COLO668 (cell line): ENCODE data around the gene ARHGAP4.

Experiments
- DNase-seq: peaks from one replicate; lab custom pipeline; 2025; ENCODE audit not compliant: unreplicated experiment; lab: John Stamatoyannopoulos, UW

ARHGAP4 gene

DNA sequence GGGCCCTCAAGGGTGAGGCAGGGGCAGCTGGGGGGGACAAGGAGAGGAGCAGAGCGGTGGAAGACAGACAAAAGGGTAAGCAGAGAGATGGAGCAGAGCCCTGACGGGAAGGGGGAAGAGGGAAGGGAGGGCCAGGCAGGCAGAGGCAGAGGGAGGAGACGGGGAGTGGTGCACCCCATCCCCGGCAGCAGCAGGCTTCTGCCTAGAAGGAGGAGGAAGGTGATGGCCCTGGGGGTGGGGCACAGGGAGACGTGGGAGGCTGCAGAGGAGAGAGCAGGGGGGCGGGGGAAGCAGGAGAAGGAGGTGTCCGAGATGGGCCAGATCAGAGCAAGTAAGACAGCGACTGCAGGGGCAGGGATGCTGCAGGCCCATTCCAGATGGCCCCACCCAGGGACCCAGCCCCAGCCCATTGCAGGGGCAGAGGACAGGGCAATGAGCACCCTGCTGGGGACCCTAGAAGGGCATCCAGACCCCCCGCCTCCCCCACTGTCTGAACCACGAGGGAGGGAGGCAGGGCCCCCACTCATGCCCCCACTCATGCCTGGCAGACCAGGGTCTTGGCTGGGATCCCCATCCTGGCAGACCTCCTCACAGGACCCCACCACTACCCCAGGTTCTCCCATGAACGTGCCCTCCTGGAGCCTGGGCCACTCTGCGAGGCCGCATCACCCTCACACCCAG is 42.8 kb downstream of the ARHGAP4 start:
- no peak for DNase-seq

DNA sequence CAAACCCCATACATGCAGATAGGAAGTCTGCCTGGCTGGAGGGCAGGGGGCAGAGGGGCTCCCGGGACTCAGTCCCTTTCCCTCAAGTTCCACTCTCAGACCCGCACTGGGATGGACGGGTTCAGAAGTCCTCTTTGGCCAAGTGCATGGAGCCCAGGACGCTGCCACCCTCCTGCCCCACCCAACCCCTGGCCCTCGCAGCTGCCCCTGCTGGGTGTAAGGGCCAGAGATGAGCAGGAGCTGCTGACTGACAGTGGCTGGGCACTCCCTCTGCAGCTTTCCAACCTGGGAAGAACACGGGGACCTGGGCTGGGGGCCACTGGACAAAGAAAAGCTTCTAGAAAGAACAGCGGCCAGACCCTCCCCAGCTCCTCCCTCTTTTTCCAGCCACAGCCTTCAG is 43.5 kb downstream of the ARHGAP4 start:
- DNase-seq, result no peak

DNA sequence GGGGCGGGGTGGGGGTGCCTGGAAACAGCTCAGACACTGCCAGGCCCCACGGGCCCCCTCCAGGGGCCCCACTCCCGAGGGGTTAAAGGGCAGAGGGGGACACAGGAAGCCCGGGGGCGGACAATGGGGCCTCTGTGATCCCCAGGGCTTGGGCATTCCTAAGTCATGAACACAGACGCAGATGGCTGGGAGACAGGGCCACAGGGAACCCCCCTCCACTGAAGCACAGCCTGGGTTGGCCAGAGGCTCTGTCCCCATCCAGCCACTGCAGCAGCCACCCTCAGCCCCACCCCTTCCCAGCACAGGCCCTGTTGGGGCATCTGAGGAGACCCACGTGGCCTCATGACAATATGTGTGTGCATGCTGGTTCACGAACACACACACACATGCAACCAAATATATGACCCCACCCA is 44.0 kb downstream of the ARHGAP4 start:
- no peak for DNase-seq

DNA sequence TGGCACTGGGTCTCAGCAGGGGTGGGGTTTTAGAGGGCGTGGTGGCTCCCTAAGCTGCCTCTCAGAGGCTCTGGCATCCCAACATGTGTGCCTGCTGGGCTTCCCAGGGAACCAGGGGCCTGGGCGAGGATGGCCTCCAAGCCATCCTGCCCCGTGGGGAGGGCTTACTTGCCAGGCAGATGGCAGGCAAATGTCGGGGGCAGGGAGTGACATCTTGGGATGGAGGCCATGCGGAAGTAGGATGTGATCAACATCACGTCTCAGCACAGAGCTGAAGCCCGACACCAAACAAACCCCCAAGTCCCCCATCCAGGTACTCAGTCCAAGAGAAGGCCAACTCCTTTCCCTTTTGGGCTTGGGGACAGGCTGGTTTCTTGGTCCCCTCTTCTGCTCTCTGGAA is 44.8 kb downstream of the ARHGAP4 start:
- no peak for DNase-seq

DNA sequence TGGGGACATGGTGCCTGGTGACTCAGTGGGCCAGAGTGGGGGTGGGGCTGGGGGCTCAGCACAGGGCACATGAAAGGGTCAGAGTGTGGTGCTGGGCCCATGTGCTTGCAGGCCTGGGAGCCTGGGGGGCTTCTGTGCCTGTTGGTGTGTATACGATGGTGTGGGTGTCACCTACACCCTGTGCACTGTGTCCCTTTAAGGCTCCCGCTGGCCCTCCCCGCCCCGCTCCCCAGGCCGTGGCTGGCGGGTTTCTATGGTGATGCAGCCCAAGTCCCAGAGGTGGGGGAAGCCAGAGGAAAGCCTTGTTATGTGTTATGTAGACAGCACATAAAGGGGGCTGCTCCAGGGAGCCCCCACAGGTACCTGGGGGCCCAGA is 45.6 kb downstream of the ARHGAP4 start:
- no peak for DNase-seq

DNA sequence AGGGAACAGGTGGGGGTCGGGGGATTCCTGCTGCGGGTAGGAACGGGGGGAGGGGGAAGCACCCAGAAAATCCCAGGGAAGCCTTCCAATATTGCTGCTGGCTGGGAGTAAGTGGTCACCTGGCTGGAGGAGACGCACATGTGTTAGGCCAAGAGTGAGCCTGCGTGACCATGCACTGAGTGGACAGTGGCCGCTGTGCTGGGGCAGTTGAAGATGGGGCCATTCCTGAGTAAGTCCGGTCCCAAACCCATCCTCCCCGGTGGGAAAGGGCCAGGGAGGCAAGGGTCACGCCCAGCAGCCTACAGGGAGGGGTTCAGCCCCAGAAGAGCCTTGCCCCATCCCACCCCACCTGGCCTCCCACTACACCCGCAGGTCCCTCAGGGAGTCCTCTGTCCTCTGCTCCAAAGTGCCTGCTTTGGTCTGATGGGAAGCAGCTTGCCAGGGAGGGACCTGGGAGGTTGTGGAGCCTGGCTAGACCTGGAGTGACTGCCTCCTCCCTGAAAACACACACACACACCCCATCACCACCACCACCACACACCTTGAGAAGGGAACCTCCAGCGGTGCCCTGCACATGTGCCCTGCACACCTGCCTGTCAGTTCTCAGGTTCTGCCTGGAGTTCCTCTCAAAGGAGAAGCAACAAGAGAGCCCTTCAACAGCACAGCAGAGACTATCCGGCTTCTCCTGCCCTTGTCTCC is 46.2 kb downstream of the ARHGAP4 start:
- no peak for DNase-seq

DNA sequence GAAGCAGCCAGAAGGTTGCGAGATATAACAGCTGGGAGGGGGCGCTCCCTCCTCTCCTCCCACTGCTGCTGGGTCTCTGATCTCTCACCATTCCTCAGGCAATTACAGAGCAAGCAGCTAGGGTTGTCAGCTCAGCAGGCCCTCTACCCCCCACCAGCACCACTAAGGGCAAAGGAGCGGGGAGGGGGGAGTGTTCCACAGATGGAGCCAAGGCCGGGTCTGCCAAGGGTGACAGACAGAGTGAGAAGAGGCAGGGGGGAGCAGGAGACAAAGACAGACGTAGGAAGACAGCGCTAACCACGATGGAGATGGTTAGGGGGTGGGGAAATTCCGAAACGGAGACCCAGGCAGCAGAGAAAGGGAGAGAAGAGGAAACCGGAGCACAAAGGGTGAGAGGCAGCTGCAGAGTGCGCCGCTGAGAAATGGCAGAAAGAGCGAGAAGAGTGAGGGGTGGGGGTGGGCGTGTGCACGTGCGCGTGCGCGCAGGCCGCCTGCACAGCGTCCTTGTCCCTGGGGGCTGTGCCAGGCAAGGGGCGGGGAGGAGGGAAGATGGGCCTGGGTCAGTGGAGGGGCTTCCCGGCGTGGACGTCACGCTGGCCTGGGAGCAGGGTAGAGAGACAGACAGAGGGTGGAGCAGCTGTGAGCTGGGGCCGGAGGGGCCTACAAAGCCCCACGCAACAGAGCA is 47.0 kb downstream of the ARHGAP4 start:
- no peak for DNase-seq

DNA sequence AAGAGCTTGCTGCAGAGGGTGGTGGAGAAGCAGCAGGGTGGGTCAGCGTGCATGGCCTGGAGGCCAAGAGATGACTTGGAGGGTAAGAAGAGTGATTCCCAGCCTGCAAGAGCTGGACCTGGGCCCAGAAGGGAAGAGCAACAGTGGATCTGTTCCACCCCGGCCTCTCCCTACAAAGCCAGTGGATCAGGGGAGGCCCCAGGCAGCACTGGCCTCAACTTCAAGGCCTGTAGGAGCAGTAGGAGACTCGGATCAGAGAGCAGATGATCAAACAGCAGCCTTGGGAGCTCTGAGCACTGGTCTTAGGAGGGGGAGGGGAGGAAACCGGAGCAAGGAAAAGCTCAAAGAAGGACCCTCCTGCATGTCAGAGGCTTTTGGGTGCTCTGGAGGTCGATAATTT is 47.7 kb downstream of the ARHGAP4 start:
- DNase-seq, result no peak

DNA sequence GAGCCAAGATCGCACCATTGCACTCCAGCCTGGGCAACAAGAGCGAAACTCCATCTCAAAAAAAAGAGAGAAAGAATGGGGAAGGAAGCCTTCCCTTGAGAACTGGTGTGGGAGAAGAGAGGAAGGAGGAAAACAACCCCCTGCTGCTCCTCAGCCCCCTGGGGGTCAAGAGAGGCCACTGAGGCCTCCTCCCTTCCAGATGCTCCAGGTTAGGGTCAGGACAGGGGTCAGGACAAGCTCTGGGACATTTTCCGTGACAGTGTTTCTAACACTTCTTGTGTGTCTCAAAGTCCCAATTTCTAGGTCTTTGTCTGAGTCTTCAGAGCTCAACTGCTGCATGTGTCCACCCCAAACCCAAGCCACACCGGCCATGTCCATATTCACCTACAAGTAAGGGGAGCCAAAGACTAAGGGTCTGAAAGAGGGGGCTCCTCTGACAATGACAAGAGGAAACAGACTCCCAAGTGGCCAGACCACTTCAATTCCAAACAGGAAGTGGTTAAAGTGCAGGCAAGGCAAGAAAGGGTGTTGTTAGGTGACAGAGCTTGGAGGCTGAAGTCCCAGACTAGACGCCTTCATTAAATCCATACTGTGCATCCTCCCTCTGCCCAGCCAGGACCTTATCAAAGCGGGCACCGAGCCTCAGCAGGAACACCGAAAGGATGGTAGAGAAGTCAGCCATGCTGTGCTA is 48.3 kb downstream of the ARHGAP4 start:
- no peak for DNase-seq

DNA sequence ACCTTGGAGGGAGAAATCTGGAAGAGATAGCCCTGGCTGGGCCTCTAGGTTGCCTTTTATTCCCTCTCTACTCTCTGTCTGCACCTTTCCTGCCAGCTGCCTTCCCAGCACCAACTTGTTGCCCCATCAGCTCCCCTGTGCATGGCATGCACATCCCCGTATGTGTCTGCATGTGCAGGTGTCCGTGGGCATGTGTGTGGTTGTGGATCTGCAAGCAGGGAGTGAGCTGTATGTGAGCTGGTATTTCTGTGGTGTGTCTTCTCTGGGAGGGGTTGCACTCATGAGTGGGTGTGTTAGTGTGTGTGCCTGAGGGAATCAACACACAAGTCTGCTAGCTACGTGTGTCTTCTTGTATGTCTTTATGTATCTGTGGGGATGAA is 50.0 kb downstream of the ARHGAP4 start:
- no peak for DNase-seq

DNA sequence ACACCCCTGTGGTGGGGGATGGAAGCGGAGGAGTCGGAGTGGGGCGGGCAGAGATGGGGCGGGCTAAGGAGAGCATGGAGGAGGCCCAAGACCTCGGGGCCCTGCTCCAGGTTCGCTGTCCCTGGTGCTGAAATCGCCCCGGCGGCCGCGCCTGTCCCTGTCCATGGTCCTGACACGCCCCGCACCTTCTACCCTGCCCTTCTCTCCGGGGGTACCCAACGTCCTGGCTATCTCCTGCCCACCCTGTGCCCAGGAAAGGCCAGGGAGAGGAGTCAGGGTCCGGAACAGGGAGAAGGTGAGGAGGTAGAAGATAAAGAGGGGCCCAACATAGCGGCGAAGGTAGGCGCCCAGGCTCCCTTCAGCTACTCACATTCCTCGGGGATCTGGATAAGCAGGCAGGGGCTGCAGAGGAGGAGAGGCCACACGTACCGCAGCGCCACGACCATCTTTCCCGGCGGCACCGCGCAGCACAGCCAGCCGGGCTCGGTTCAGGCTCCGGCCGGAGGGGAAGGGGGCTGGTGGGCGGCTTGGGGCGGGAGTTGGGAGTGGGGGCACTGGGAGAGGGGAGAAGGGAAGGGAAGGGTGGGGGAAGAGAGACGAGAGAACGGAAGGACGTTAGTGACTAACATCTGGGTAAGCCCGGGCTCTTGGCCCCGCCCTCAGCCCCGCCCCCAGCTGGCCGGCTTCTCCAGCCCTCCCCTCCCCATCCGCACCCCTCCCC is 50.5 kb downstream of the ARHGAP4 start:
- DNase-seq, result no peak

DNA sequence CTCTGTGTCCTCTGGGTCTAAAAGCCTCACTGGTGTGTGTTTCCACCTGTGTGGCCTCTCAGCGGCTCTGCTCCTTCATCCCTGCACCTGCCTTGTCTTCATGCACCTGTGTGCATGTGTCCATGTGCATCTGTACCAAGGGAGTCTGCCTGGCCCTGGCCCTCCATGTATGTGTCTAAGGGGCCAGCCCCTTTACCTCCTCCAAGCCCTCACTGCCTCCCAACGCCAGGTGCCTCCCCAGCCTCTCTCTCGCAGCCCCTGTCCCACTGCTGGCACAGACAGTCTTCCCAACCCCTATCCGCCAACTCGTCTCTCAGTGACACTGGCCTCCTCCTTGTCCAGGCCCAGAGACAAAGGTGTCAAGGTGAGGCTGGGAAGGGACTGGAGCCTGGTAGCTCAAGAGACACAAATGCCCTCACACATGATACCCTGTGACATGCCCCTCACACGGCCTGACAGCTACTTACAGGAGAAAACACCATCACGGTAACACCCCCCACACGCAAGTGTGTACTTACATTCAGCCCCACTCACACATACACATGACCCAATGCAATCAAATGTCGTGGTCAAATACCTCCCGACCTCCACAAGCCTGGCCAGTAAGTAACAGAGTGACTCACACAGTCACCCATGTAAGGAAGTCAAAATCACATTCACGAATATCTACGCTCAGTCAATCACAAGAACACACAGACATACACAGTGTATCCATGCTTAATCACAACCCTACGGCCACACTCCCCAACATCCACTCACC is 51.5 kb downstream of the ARHGAP4 start:
- DNase-seq, result no peak

DNA sequence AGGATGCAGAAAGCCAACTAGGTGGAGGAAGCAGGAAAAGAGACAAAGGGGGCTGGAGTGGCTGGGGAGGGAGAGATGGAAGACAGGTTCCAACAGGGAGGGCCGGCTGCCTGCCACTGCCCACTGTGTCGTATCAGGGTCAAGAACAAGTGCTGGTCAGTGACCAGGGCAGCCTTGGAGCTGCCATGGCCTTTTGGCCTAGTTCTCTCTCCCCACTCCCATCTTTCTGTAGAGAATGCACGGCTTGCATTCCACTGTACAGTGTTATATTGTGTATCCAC is 52.0 kb downstream of the ARHGAP4 start:
- DNase-seq, result no peak

DNA sequence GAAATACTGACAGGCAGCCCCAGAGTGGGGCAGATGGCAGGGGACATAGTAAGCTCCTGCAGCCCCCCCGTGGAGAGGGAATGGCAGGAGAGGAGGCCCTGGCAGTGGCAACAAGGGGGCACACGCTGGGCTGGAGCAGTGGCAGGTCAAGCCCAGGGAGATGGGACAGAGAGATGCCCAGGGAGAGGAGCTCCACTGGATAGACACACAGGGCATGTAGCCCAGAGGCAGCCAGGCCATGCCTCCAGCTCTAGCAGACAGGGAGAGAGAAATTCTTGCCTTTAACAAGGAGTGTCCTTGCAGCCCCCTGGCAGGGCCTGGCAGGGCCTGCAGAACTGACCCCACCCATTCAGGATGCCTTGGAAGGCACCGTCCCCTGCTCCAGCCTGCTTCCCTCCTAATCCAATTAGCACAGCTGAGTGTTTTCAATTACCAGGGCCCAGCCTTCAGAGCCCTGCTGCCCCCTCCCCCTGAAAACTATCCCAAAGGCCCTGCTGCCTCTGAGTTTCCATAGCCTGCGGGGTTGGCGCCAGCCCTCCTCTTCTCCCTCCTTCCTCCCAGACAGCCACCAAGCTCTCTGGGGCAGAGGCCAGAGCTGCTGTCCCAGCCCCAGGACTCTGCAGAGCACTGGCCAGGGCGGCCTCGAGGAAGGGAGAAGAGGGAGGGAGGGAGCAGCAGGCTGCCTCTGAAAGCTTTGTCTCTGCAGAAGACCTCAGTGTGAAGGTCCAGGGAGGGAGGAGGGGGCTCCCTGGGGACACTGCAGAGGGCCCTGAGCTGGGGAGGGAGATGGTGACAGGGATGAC is 52.6 kb downstream of the ARHGAP4 start:
- DNase-seq, result no peak

DNA sequence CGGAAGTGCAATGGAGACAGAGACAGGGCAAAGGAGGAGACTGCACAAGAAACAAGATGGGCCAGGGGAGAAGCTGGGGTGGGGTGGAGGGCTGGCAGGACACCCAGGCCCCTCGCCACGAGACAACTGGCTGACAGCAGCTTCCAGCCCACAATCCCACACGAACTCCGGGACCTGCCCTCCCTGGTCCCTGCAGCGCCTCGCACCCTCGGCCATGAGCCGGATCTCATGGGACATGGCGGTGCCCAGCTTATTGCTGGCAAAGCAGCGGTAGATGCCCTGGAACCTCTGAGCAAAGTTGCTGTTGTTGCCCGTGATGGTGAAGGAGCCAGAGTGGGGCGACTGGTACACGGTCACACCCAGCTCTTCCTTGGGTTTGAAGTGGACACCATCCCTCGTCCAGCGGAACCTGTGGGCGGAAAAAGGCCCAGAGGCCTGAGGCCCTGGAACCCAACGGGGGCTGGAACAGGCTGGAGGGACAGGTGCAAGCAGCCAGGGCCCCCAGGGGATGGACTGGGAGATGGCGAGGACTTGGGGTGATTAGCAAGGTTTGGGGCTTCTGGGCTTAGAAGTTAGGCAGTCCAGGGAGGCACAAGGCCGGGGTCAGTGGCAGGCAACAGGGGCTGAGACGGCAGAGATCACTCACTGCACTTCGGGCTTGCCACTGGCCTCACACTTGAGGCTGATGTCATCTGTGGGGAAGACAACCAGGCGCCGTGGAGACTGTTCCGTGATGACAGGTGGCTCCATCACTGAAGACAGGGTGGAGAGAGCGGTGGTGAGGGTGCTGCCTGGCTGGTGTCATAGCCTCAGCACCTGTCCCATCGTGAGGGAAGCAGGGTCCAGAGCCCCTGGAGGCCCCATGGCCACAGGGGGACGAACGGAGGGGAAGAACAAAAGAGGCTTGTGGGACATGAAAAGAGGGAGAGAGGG is 53.9 kb downstream of the ARHGAP4 start:
- no peak for DNase-seq

DNA sequence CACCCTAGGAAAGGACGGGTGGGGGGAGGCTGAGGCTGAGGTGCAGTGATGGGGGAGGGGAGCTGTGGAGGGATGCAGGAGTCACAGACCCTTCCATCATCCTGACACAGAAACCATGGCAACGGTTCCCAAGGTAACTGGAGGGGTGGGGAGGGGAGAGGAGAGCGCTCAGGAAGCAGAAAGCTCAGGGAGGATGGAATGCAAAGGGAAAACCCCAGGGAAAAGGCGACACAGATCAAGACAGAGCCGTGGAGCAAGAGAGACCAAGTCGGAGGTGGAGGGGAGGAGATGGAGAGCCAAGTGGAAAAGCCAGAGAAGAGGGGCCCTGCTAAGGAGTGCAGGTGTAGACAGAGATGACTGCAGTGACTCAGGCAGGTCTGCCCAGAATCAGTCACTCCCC is 54.6 kb downstream of the ARHGAP4 start:
- DNase-seq, result no peak

DNA sequence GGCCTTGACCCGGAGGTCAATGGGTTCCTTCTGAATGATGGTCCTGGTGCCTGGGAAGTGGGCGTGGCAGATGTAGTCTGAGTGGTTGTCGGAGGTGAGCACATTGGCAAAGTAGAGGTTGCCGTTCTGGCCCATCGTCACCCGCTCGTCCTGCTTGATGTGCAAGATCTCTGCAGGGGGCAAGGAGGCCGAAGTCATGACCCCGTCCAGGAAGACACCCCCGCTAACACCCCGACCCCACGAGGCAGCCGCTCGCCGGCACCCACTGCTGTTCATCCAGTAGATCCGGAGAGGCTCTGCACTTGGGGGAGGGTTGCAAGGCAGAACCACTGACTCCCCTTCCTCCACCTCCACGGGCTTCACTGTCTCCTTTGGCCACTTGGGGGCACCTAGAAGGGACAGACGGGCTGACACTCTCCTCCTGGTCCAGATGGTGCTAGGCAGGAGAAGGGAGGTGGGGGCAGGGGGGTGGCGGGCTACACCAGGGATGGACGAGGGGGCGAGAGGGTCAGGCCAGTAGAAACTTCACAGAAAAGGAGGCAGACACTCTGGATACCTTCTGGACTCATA is 55.2 kb downstream of the ARHGAP4 start:
- DNase-seq, result no peak

DNA sequence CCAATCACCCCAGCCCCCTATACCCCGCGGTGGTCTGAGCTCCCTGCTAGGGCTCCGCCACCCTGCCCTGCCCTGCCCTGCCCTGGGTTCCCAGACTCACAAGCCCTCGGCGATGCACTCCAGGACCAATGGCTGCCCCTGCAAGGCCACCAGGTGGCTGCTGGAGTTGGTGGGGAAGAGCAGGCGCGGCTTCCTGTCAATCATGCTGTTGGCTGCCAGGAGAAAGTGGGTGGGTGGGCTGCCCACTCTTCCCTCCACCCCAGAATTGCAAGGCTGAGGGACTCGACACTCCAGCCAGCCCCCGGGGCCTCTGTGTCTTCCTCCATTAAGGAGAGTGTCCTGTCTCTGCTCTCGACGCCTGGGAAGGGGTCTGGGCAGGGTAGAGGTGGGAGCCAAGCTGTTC is 55.8 kb downstream of the ARHGAP4 start:
- no peak for DNase-seq
